ENCODE data around the gene UQCR10. TPM values are rescaled to one million over a fixed set of nuclear protein-coding genes. Genes with fewer than 3 reads are reported as not detected.
A peak's percentile ranks its signal among the peaks of the same experiment; 100 is the strongest.

The UQCR10 gene
- total and polyA plus RNA-seq, 9 of the 15 experiments (the other 6 are each of a cell fraction or from before 2014, with no cell fraction given), result 128 to 903 (median 163) TPM

GRCh38 chr22:29799217-29799680 lies 32.1 kb downstream of the UQCR10 start (continued):
- no peak for TF ChIP-seq CHD1 (IDR thresholded peaks at IDR 0.05; ENCODE audit: low read length)
- no peak for TF ChIP-seq MAX (CRISPR knock-in tag; IDR thresholded peaks at IDR 0.05)
- peak; percentile 50; the same call in 1 of the 2 replicates for TF ChIP-seq MYC (IDR thresholded peaks at IDR 0.05; ENCODE audit: low read depth, low read length)
- TF ChIP-seq MYC (CRISPR knock-in tag; IDR thresholded peaks at IDR 0.05; ENCODE audit: borderline replicate concordance, low read depth), result no peak
- TF ChIP-seq RBM15 (IDR thresholded peaks at IDR 0.05; ENCODE audit: insufficient read depth, low read length), result no peak
- TF ChIP-seq LARP7 (IDR thresholded peaks at IDR 0.05), result no peak
- TF ChIP-seq CBX3 (IDR thresholded peaks at IDR 0.05; ENCODE audit: borderline replicate concordance in 1 of 2, low read length in 2 of 2), result 0 out of 3 replicates have a peak, but pooled peaks of 1 of the 2 experiments have one; percentile 19
- TF ChIP-seq ZNF253 (CRISPR knock-in tag; conservative IDR thresholded peaks at IDR 0.05), result no peak
- TF ChIP-seq, protein P1, sequence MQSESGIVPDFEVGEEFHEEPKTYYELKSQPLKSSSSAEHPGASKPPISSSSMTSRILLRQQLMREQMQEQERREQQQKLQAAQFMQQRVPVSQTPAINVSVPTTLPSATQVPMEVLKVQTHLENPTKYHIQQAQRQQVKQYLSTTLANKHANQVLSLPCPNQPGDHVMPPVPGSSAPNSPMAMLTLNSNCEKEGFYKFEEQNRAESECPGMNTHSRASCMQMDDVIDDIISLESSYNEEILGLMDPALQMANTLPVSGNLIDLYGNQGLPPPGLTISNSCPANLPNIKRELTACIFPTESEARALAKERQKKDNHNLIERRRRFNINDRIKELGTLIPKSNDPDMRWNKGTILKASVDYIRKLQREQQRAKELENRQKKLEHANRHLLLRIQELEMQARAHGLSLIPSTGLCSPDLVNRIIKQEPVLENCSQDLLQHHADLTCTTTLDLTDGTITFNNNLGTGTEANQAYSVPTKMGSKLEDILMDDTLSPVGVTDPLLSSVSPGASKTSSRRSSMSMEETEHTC (IDR thresholded peaks at IDR 0.05), result no peak
- TF ChIP-seq ESRRA (IDR thresholded peaks at IDR 0.05; ENCODE audit: borderline replicate concordance, low read depth), result no peak
- no peak for TF ChIP-seq ZNF175 (CRISPR knock-in tag; IDR thresholded peaks at IDR 0.05; ENCODE audit: low read depth)
- no peak for TF ChIP-seq ZFP36 (IDR thresholded peaks at IDR 0.05; ENCODE audit: low read depth, low read length, partially characterized antibody)
- TF ChIP-seq ZNF551 (CRISPR knock-in tag; IDR thresholded peaks at IDR 0.05), result no peak
- TF ChIP-seq HNRNPLL (IDR thresholded peaks at IDR 0.05; ENCODE audit: low read depth, low read length, poor library complexity, severe bottlenecking), result peak; percentile 61
- TF ChIP-seq ZNF431 (CRISPR knock-in tag; IDR thresholded peaks at IDR 0.05), result no peak
- no peak for TF ChIP-seq NR3C1 (CRISPR knock-in tag; IDR thresholded peaks at IDR 0.05)
- no peak for TF ChIP-seq HMGXB4 (CRISPR knock-in tag; IDR thresholded peaks at IDR 0.05)
- no peak for TF ChIP-seq SMARCB1 (IDR thresholded peaks at IDR 0.05; ENCODE audit: insufficient read length, low read depth)
- peak; percentile 70 for TF ChIP-seq NFIC (IDR thresholded peaks at IDR 0.05)
- no peak for TF ChIP-seq XRCC5 (IDR thresholded peaks at IDR 0.05; ENCODE audit: low read depth, low read length)
- TF ChIP-seq, protein P2, sequence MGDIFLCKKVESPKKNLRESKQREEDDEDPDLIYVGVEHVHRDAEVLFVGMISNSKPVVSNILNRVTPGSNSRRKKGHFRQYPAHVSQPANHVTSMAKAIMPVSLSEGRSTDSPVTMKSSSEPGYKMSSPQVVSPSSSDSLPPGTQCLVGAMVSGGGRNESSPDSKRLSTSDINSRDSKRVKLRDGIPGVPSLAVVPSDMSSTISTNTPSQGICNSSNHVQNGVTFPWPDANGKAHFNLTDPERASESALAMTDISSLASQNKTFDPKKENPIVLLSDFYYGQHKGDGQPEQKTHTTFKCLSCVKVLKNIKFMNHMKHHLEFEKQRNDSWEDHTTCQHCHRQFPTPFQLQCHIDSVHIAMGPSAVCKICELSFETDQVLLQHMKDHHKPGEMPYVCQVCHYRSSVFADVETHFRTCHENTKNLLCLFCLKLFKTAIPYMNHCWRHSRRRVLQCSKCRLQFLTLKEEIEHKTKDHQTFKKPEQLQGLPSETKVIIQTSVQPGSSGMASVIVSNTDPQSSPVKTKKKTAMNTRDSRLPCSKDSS (IDR thresholded peaks at IDR 0.05; ENCODE audit: low read depth, partially characterized antibody), result no peak
- TF ChIP-seq MBD2 (IDR thresholded peaks at IDR 0.05; ENCODE audit: borderline replicate concordance, low read depth), result no peak
- TF ChIP-seq, protein P3, sequence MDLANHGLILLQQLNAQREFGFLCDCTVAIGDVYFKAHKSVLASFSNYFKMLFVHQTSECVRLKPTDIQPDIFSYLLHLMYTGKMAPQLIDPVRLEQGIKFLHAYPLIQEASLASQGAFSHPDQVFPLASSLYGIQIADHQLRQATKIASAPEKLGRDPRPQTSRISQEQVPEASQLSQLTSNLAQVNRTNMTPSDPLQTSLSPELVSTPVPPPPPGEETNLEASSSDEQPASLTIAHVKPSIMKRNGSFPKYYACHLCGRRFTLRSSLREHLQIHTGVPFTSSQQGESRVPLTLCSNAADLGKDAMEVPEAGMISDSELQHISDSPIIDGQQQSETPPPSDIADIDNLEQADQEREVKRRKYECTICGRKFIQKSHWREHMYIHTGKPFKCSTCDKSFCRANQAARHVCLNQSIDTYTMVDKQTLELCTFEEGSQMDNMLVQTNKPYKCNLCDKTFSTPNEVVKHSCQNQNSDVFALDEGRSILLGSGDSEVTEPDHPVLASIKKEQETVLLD (IDR thresholded peaks at IDR 0.05), result no peak
